ENCODE measurements around the gene GXYLT2. TPM values are rescaled to one million over a fixed set of nuclear protein-coding genes. Genes with fewer than 3 reads are reported as not detected.

The GXYLT2 gene
- total RNA-seq, 3 donors from 2014 or later (not counting 1 experiment from before 2014, with no cell fraction given): not detected

DNA sequence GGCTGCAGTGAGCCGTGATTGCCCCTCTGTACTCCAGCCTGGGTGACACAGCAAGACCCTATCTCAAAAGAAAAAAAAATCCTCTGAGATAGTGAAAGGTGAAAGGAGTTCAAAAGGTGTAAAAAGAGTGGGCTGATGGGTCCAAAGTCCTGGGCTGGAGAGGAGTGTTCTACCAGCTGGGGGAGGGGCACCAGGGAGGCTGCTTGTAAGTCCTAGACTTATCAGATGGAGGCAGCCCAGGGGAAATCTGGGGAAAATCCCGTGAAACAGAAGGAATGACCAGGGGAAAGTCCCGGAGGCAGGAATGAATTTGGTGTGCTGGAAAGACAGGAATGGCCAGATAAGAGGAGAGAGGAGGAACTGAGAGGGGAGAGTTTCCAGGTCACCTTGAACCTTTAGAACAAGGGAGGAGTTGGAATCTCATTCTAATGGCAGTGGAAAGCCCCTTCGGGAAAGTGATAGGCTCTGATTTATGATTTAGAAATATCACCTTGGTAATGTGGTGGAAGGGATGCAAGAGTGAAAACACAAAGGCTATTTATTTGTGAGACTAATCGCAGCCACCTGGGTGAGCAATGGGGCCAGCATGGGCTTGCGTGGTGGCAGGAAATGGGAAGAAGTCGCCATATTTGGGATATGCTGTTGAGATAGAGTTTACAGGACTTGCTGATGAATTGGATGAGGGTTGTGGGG is 85.3 kb downstream of the GXYLT2 start:
- H3K36me3 ChIP-seq (ENCODE audit: control insufficient read depth, insufficient read depth, low read length): no peaks in the 10 kb centered on the region
- ATAC-seq (no peak), DNase-seq (no peak)
- TF ChIP-seq, protein P1, sequence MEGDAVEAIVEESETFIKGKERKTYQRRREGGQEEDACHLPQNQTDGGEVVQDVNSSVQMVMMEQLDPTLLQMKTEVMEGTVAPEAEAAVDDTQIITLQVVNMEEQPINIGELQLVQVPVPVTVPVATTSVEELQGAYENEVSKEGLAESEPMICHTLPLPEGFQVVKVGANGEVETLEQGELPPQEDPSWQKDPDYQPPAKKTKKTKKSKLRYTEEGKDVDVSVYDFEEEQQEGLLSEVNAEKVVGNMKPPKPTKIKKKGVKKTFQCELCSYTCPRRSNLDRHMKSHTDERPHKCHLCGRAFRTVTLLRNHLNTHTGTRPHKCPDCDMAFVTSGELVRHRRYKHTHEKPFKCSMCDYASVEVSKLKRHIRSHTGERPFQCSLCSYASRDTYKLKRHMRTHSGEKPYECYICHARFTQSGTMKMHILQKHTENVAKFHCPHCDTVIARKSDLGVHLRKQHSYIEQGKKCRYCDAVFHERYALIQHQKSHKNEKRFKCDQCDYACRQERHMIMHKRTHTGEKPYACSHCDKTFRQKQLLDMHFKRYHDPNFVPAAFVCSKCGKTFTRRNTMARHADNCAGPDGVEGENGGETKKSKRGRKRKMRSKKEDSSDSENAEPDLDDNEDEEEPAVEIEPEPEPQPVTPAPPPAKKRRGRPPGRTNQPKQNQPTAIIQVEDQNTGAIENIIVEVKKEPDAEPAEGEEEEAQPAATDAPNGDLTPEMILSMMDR (IDR thresholded peaks at IDR 0.05): no peak
- peaks cover 4 to 14% of the 10 kb centered on the region in 2 donors for H3K27me3 Mint-ChIP-seq (ENCODE audit: low read depth in 2 of 2)
- H3K36me3 Mint-ChIP-seq: no peaks in the 10 kb centered on the region
- H3K9me3 ChIP-seq (ENCODE audit: control insufficient read depth, insufficient read depth, low read length): no peaks in the 10 kb centered on the region
- no peaks in the 10 kb centered on the region for H3K9me3 Mint-ChIP-seq
- H3K27me3 ChIP-seq (ENCODE audit: control insufficient read depth, insufficient read depth, low read length): no peaks in the 10 kb centered on the region
- H3K27ac ChIP-seq (ENCODE audit: low read length): no peak overlapping the region
- H3K4me1 ChIP-seq (ENCODE audit: control insufficient read depth, insufficient read depth, low read length): no peaks in the 10 kb centered on the region
- H3K4me3 Mint-ChIP-seq: no peak overlapping the region
- no peak overlapping the region for H3K27ac Mint-ChIP-seq
- no peak overlapping the region for H3K4me3 ChIP-seq (ENCODE audit: low read length)
- H3K4me1 Mint-ChIP-seq: no peaks in the 10 kb centered on the region
- WGBS (ENCODE audit: insufficient coverage): 77% methylated on average over 7 of the region's 7 CpGs
- intact Hi-C loops (cut with micrococcal nuclease): no loop called here

DNA sequence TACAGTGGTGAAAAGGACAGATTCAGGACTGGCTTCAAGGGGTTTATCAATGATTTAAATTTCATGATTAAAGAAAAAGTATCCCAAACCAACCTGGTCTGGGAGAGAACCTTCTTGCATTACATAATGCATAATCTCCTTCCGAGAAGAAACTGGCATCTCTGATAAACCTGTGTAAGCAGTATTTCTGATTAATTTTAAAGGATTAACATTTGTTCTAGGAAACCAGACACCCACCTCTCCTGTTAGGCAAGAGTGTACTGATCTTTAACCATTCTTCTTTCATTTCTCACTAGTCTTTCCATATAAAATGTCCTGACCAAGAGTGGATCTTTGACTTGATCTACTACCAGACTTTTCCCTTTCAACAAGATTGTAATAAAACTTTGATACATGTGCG is 85.9 kb downstream of the GXYLT2 start:
- ATAC-seq: no peak

DNA sequence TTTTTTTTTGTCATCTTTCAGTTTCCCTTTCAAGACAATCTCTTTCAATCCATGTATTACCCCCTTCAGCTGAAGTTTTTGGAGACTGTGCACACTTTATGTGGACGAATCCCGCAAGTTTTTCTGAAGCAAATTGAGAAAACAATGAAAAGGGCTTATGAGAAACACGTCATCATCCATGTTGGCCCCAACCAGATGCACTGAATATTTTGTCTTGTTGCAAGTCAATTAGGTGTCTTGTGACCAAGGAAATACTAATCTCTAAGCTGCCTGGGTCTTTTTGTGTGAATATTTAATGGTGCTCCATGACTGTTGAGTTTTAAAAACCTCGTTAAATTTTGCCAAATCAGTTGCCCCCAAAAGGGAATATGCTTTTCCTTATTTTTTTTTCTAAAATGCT is 87.1 kb downstream of the GXYLT2 start:
- no peaks in the 10 kb centered on the region for H3K4me1 Mint-ChIP-seq
- 88% methylated on average over 3 of the region's 4 CpGs for WGBS (ENCODE audit: insufficient coverage)
- TF ChIP-seq, protein P1 (IDR thresholded peaks at IDR 0.05): no peak

More for the DNA sequence above, 85.9 kb downstream of the GXYLT2 start:
- WGBS (ENCODE audit: insufficient coverage): 83% methylated on average over 1 of the region's 2 CpGs
- Histone ChIP-seq H3K27ac (ENCODE audit: low read length) (no peak overlapping the region), H3K9me3 (ENCODE audit: control insufficient read depth, insufficient read depth, low read length) (no peaks in the 10 kb centered on the region), H3K27me3 (ENCODE audit: control insufficient read depth, insufficient read depth, low read length) (no peaks in the 10 kb centered on the region), H3K4me1 (ENCODE audit: control insufficient read depth, insufficient read depth, low read length) (no peaks in the 10 kb centered on the region), H3K4me3 (ENCODE audit: low read length) (no peak overlapping the region), H3K36me3 (ENCODE audit: control insufficient read depth, insufficient read depth, low read length) (no peaks in the 10 kb centered on the region)
- H3K4me3 Mint-ChIP-seq: no peak overlapping the region
- intact Hi-C loops (cut with micrococcal nuclease): no loop called here
- H3K27me3 Mint-ChIP-seq (ENCODE audit: low read depth in 2 of 2): peaks cover 4 to 14% of the 10 kb centered on the region in 2 donors
- no peak overlapping the region for H3K27ac Mint-ChIP-seq
- H3K4me1 Mint-ChIP-seq: no peaks in the 10 kb centered on the region
- TF ChIP-seq, protein P1 (IDR thresholded peaks at IDR 0.05): no peak
- no peaks in the 10 kb centered on the region for H3K36me3 Mint-ChIP-seq
- no peak for DNase-seq
- H3K9me3 Mint-ChIP-seq: no peaks in the 10 kb centered on the region

DNA sequence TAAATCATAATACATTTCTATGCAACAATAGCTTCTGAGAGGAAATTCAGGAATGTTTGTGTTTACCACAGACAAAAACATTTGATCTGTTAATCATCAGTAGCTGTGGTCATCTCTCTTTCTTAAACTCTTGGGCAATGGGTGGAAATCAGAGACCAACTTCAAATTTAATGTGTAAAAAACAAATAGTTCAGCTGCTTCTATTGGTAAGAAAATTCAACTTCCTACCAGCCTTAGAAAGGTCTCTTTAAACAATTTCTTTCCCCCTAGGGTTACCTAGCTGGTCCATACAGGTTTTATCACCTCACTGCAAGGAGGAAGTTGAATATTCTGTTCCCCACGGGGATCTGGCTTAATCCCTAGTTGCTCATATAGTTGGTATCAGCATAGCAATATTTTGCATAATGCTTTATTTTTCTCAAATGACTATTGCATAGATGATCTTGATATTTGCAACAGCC is 88.5 kb downstream of the GXYLT2 start:
- Mint-ChIP-seq H3K9me3 (no peaks in the 10 kb centered on the region), H3K27me3 (ENCODE audit: low read depth in 2 of 2) (peaks cover 11 to 24% of the 10 kb centered on the region in 2 donors), H3K36me3 (no peaks in the 10 kb centered on the region), H3K4me1 (no peaks in the 10 kb centered on the region), H3K27ac (no peak overlapping the region), H3K4me3 (no peak overlapping the region)
- H3K27me3 ChIP-seq (ENCODE audit: control insufficient read depth, insufficient read depth, low read length): no peaks in the 10 kb centered on the region
- H3K36me3 ChIP-seq (ENCODE audit: control insufficient read depth, insufficient read depth, low read length): no peaks in the 10 kb centered on the region
- H3K9me3 ChIP-seq (ENCODE audit: control insufficient read depth, insufficient read depth, low read length): no peaks in the 10 kb centered on the region
- 20% methylated on average over 1 of the region's 1 CpG for WGBS (ENCODE audit: insufficient coverage)
- intact Hi-C loops (cut with micrococcal nuclease): no loop called here
- TF ChIP-seq, protein P1 (IDR thresholded peaks at IDR 0.05): no peak
- H3K4me3 ChIP-seq (ENCODE audit: low read length): no peak overlapping the region
- DNase-seq (no peak), ATAC-seq (no peak)
- no peak overlapping the region for H3K27ac ChIP-seq (ENCODE audit: low read length)
- H3K4me1 ChIP-seq (ENCODE audit: control insufficient read depth, insufficient read depth, low read length): no peaks in the 10 kb centered on the region

More for the DNA sequence above, 87.1 kb downstream of the GXYLT2 start:
- ATAC-seq: no peak
- Mint-ChIP-seq H3K27me3 (ENCODE audit: low read depth in 2 of 2) (peaks cover 9 to 21% of the 10 kb centered on the region in 2 donors), H3K36me3 (no peaks in the 10 kb centered on the region), H3K4me3 (no peak overlapping the region), H3K9me3 (no peaks in the 10 kb centered on the region), H3K27ac (no peak overlapping the region)
- no peak for DNase-seq
- H3K4me1 ChIP-seq (ENCODE audit: control insufficient read depth, insufficient read depth, low read length): no peaks in the 10 kb centered on the region
- intact Hi-C loops (cut with micrococcal nuclease): no loop called here
- H3K27me3 ChIP-seq (ENCODE audit: control insufficient read depth, insufficient read depth, low read length): no peaks in the 10 kb centered on the region
- no peak overlapping the region for H3K4me3 ChIP-seq (ENCODE audit: low read length)
- H3K9me3 ChIP-seq (ENCODE audit: control insufficient read depth, insufficient read depth, low read length): no peaks in the 10 kb centered on the region
- H3K36me3 ChIP-seq (ENCODE audit: control insufficient read depth, insufficient read depth, low read length): no peaks in the 10 kb centered on the region
- H3K27ac ChIP-seq (ENCODE audit: low read length): no peak overlapping the region
